H9 (cell line): Measurements from ENCODE around the gene GPC6. TPM values are rescaled to one million over a fixed set of nuclear protein-coding genes. Genes with fewer than 3 reads are reported as not detected.

Source experiments
- DNase-seq: peaks from one replicate; pipeline ENCODE4 v3.0.0-alpha.2; 2017
- H2AFZ ChIP-seq: one replicate; pipeline ENCODE4 v1.6.1; 2013; ENCODE audit warnings: mild to moderate bottlenecking, low read length, control low read depth, moderate library complexity
- H2AK5ac ChIP-seq: 2 replicates; pipeline ENCODE4 v1.6.1; 2013; ENCODE audit warnings: low read length, control low read depth, mixed read lengths; ENCODE audit not compliant: insufficient read length
- H2BK120ac ChIP-seq: one replicate; pipeline ENCODE4 v1.6.1; 2013; ENCODE audit warnings: low read depth, mild to moderate bottlenecking, low read length, control low read depth, inconsistent platforms; ENCODE audit not compliant: poor library complexity, severe bottlenecking
- H2BK12ac ChIP-seq: 2 replicates; pipeline ENCODE4 v1.6.1; 2013; ENCODE audit warnings: low read length, control low read depth, mixed read lengths, low read depth; ENCODE audit not compliant: insufficient read length
- H2BK15ac ChIP-seq: 2 replicates; pipeline ENCODE4 v1.6.1; 2013; ENCODE audit warnings: low read depth, low read length, control low read depth
- H2BK20ac ChIP-seq: one replicate; pipeline ENCODE4 v1.6.1; 2013; ENCODE audit warnings: low read depth, mild to moderate bottlenecking, low read length, control low read depth, inconsistent platforms; ENCODE audit not compliant: poor library complexity, severe bottlenecking
- H2BK5ac ChIP-seq: 2 replicates; pipeline ENCODE4 v1.6.1; 2013; ENCODE audit warnings: low read length, control low read depth, mixed read lengths; ENCODE audit not compliant: insufficient read length
- H3K14ac ChIP-seq: 2 replicates; pipeline ENCODE4 v1.6.1; 2013; ENCODE audit warnings: low read length, control low read depth; ENCODE audit not compliant: insufficient read depth
- H3K18ac ChIP-seq: 2 replicates; pipeline ENCODE4 v1.6.1; 2013; ENCODE audit warnings: low read depth, mild to moderate bottlenecking, mixed read lengths, low read length, control low read depth; ENCODE audit not compliant: insufficient read length
- H3K23ac ChIP-seq: 2 replicates; pipeline ENCODE4 v1.6.1; 2013; ENCODE audit warnings: low read length, control low read depth, mixed read lengths, low read depth; ENCODE audit not compliant: insufficient read length
- H3K23me2 ChIP-seq: 2 replicates; pipeline ENCODE4 v1.6.1; 2013; ENCODE audit warnings: low read depth, mild to moderate bottlenecking, mixed read lengths, low read length, control low read depth; ENCODE audit not compliant: insufficient read length, poor library complexity, severe bottlenecking
- H3K27ac ChIP-seq: 2 replicates; pipeline ENCODE4 v1.5.1; 2013; ENCODE audit warnings: low read length, control low read depth, mixed read lengths, low read depth; ENCODE audit not compliant: insufficient read length
- H3K27me3 ChIP-seq: 2 replicates; pipeline ENCODE4 v1.6.1; 2013; ENCODE audit warnings: low read length, control low read depth, inconsistent platforms; ENCODE audit not compliant: insufficient read depth
- H3K4ac ChIP-seq: 2 replicates; pipeline ENCODE4 v1.6.1; 2013; ENCODE audit warnings: low read depth, mild to moderate bottlenecking, control low read depth, inconsistent platforms, low read length, moderate library complexity
- H3K4me1 ChIP-seq: 2 replicates; pipeline ENCODE4 v1.6.1; 2013; ENCODE audit warnings: low read length, control low read depth, inconsistent platforms; ENCODE audit not compliant: insufficient read depth
- H3K4me2 ChIP-seq: 2 replicates; pipeline ENCODE4 v1.6.1; 2013; ENCODE audit warnings: low read length, control low read depth, mixed read lengths; ENCODE audit not compliant: insufficient read length, insufficient read depth
- H3K56ac ChIP-seq: 2 replicates; pipeline ENCODE4 v1.6.1; 2013; ENCODE audit warnings: low read depth, mild to moderate bottlenecking, mixed read lengths, low read length, control low read depth; ENCODE audit not compliant: insufficient read length
- H3K79me1 ChIP-seq: 2 replicates; pipeline ENCODE4 v1.6.1; 2013; ENCODE audit warnings: low read depth, mild to moderate bottlenecking, moderate library complexity, low read length, control low read depth, inconsistent platforms; ENCODE audit not compliant: insufficient read depth, poor library complexity, severe bottlenecking
- H3K79me2 ChIP-seq: 2 replicates; pipeline ENCODE4 v1.6.1; 2013; ENCODE audit warnings: low read length, control low read depth, inconsistent platforms; ENCODE audit not compliant: insufficient read depth
- H3K9ac ChIP-seq: 2 replicates; pipeline ENCODE4 v1.6.1; 2013; ENCODE audit warnings: low read length, control low read depth, mixed read lengths; ENCODE audit not compliant: insufficient read length; ENCODE audit errors: extremely low read depth
- H3K9me3 ChIP-seq: one replicate; pipeline ENCODE4 v1.6.1; 2013; ENCODE audit warnings: low read depth, low read length, inconsistent platforms; ENCODE audit not compliant: control insufficient read depth
- H3T11ph ChIP-seq: one replicate; pipeline ENCODE4 v1.6.1; 2013; ENCODE audit warnings: mild to moderate bottlenecking, low read length, control low read depth, inconsistent platforms
- H4K20me1 ChIP-seq: one replicate; pipeline ENCODE4 v1.6.1; 2013; ENCODE audit not compliant: control insufficient read depth, insufficient read length, insufficient read depth
- H4K5ac ChIP-seq: 2 replicates; pipeline ENCODE4 v1.6.1; 2013; ENCODE audit warnings: low read depth, mild to moderate bottlenecking, mixed read lengths, low read length, control low read depth; ENCODE audit not compliant: insufficient read length
- H4K8ac ChIP-seq: replicated peaks from 2 replicates; pipeline ENCODE4 v1.6.1; 2013; ENCODE audit warnings: low read length, control low read depth, mixed read lengths, low read depth; ENCODE audit not compliant: insufficient read length
- H4K91ac ChIP-seq: 2 replicates; pipeline ENCODE4 v1.6.1; 2013; ENCODE audit warnings: low read depth, mild to moderate bottlenecking, moderate library complexity, mixed read lengths, low read length, control low read depth; ENCODE audit not compliant: insufficient read length
- H3K27ac Mint-ChIP-seq, 3 experiments: 2 replicates in 2 of 3; 3 replicates in 1 of 3; pipeline ENCODE4 v1.8.0; 2020 to 2021; ENCODE audit warnings: mixed read lengths in 3 of 3, mild to moderate bottlenecking in 1 of 3, moderate library complexity in 1 of 3
- H3K27me3 Mint-ChIP-seq: 2 replicates; pipeline ENCODE4 v1.8.0; 2021; ENCODE audit warnings: low read depth, mild to moderate bottlenecking, moderate library complexity, mixed read lengths
- H3K36me3 Mint-ChIP-seq, 3 experiments: 2 replicates in 2 of 3; 3 replicates in 1 of 3; pipeline ENCODE4 v1.8.0; 2020 to 2021; ENCODE audit warnings: low read depth in 3 of 3, mixed read lengths in 3 of 3; ENCODE audit not compliant: insufficient read depth in 1 of 3
- H3K4me1 Mint-ChIP-seq, 2 experiments: 2 replicates each; pipeline ENCODE4 v1.8.0; 2020; ENCODE audit warnings: mixed read lengths in 2 of 2
- H3K4me3 Mint-ChIP-seq, 2 experiments: 2 replicates in 1 of 2; 3 replicates in 1 of 2; pipeline ENCODE4 v1.8.0; 2020 to 2021; ENCODE audit warnings: mild to moderate bottlenecking in 2 of 2, mixed read lengths in 2 of 2, moderate library complexity in 1 of 2
- H3K9me3 Mint-ChIP-seq, 2 experiments: 2 replicates in 1 of 2; 3 replicates in 1 of 2; pipeline ENCODE4 v1.8.0; 2020; ENCODE audit warnings: mild to moderate bottlenecking in 2 of 2, mixed read lengths in 2 of 2, moderate library complexity in 1 of 2
- CTCF ChIP-seq: fragments of 200-600 bp; sonication (generic); conservative IDR thresholded peaks from 3 replicates; pipeline ENCODE4 v1.8.0; 2021; ENCODE audit warnings: antibody characterized with exemption, mild to moderate bottlenecking
- WGBS: extraction: QIAGEN DNeasy Blood & Tissue Kit; methylation state at CpG from one replicate; pipeline ENCODE4 v1.1.7; 2013; ENCODE audit warnings: missing lambda C conversion rate, low lambda C conversion rate, mixed read lengths; ENCODE audit not compliant: insufficient read length; ENCODE audit errors: extremely low coverage; 5-methylcytosine and 5-hydroxymethylcytosine counted together
- total RNA-seq: library from RNA; stranded (reverse); gene quantifications from 2 replicates; pipeline ENCODE4 v1.2.1, GENCODE V29; 2021

GPC6 gene
- total RNA-seq, 1 experiment from 2014 or later: 15.6 TPM

GRCh38 chr13:93766719-93767118 lies 540.1 kb downstream of the GPC6 start:
- H3K79me2 ChIP-seq: no peaks in the 10 kb centered on the region
- no peak for TF ChIP-seq CTCF
- H3K9me3 ChIP-seq: peaks cover 4% of the 10 kb centered on the region
- H4K91ac ChIP-seq: no peak overlapping the region
- no peak overlapping the region for H2AFZ ChIP-seq
- Mint-ChIP-seq H3K27me3 (no peaks in the 10 kb centered on the region), H3K4me1 (peaks cover 19 to 21% of the 10 kb centered on the region in 2 experiments), H3K36me3 (peaks cover 5 to 23% (median 19%) of the 10 kb centered on the region in 3 experiments), H3K27ac (no peak overlapping the region), H3K9me3 (peaks cover 10 to 19% of the 10 kb centered on the region in 2 experiments; a peak in 4 of 5 replicates), H3K4me3 (no peak overlapping the region)
- no peaks in the 10 kb centered on the region for H3K4me1 ChIP-seq
- no peak overlapping the region for H2BK12ac ChIP-seq
- H3K9ac ChIP-seq: no peak overlapping the region
- H2BK5ac ChIP-seq: no peak overlapping the region
- no peak overlapping the region for H4K8ac ChIP-seq
- no peak overlapping the region for H3K56ac ChIP-seq
- H4K20me1 ChIP-seq: no peaks in the 10 kb centered on the region
- H3K23ac ChIP-seq: no peak overlapping the region
- H3K18ac ChIP-seq: no peak overlapping the region
- no peaks in the 10 kb centered on the region for H3K27me3 ChIP-seq
- H3K14ac ChIP-seq: no peak overlapping the region
- no peak overlapping the region for H3K27ac ChIP-seq
- H3K4ac ChIP-seq: no peak overlapping the region
- no peak overlapping the region for H3T11ph ChIP-seq
- no peak overlapping the region for H2AK5ac ChIP-seq
- WGBS: no CpG with 5 or more reads among the region's 3 CpGs
- H2BK20ac ChIP-seq: no peak overlapping the region
- H3K4me2 ChIP-seq: no peak overlapping the region
- H2BK15ac ChIP-seq: no peak overlapping the region
- no peaks in the 10 kb centered on the region for H3K79me1 ChIP-seq
- no peaks in the 10 kb centered on the region for H3K23me2 ChIP-seq
- H2BK120ac ChIP-seq: no peak overlapping the region
- DNase-seq: no peak
- H4K5ac ChIP-seq: no peak overlapping the region
